Activated naive CD8-positive, alpha-beta T cell (primary cell): Measurements from ENCODE around the gene AHCY.
"Not testable (repeated sequence)": the region's sequence is repeated elsewhere in the genome, so short reads cannot be mapped to it uniquely, and the experiment has no call there.

Experiments
- H3K27ac Mint-ChIP-seq: one replicate; pipeline ENCODE4 v1.8.0; 2021; ENCODE audit warnings: mixed read lengths
- H3K27me3 Mint-ChIP-seq: one replicate; pipeline ENCODE4 v1.8.0; 2021; ENCODE audit warnings: mixed read lengths
- H3K36me3 Mint-ChIP-seq: one replicate; pipeline ENCODE4 v1.8.0; 2021; ENCODE audit warnings: mixed read lengths
- H3K4me1 Mint-ChIP-seq: one replicate; pipeline ENCODE4 v1.8.0; 2021; ENCODE audit warnings: low read depth, mixed read lengths
- H3K4me3 Mint-ChIP-seq: one replicate; pipeline ENCODE4 v1.8.0; 2021; ENCODE audit warnings: mild to moderate bottlenecking, mixed read lengths
- H3K9me3 Mint-ChIP-seq: one replicate; pipeline ENCODE4 v1.8.0; 2021; ENCODE audit warnings: low read depth, mixed read lengths

AHCY gene

GRCh38 chr20:34262488-34263288 lies 40.5 kb downstream of the AHCY start:
- no peaks in the 10 kb centered on the region for H3K4me1 Mint-ChIP-seq
- no peaks in the 10 kb centered on the region for H3K36me3 Mint-ChIP-seq
- H3K4me3 Mint-ChIP-seq, result no peak overlapping the region
- no peaks in the 10 kb centered on the region for H3K27me3 Mint-ChIP-seq
- H3K9me3 Mint-ChIP-seq, result no peaks in the 10 kb centered on the region
- no peak overlapping the region for H3K27ac Mint-ChIP-seq

- no peak overlapping the region for H3K27ac Mint-ChIP-seq
- no peaks in the 10 kb centered on the region for H3K36me3 Mint-ChIP-seq
- H3K4me3 Mint-ChIP-seq, result no peak overlapping the region
- no peaks in the 10 kb centered on the region for H3K27me3 Mint-ChIP-seq
- H3K4me1 Mint-ChIP-seq, result no peaks in the 10 kb centered on the region
- H3K9me3 Mint-ChIP-seq, result no peaks in the 10 kb centered on the region
Measured at GRCh38 chr20:34260208-34260942, 42.8 kb downstream of the AHCY start.

- no peak overlapping the region for H3K4me3 Mint-ChIP-seq
- H3K27ac Mint-ChIP-seq, result no peak overlapping the region
- no peaks in the 10 kb centered on the region for H3K36me3 Mint-ChIP-seq
- H3K27me3 Mint-ChIP-seq, result no peaks in the 10 kb centered on the region
- H3K9me3 Mint-ChIP-seq, result no peaks in the 10 kb centered on the region
- no peaks in the 10 kb centered on the region for H3K4me1 Mint-ChIP-seq
Measured at GRCh38 chr20:34256629-34257124, 46.5 kb downstream of the AHCY start.

- no peak overlapping the region for H3K4me3 Mint-ChIP-seq
Measured at GRCh38 chr20:34254979-34255378, 48.2 kb downstream of the AHCY start.

GRCh38 chr20:34252431-34253086 lies 50.6 kb downstream of the AHCY start:
- H3K27me3 Mint-ChIP-seq, H3K4me3 Mint-ChIP-seq, H3K36me3 Mint-ChIP-seq, H3K27ac Mint-ChIP-seq, H3K9me3 Mint-ChIP-seq: not testable (repeated sequence)
- peaks cover 11% of the 10 kb centered on the region for H3K4me1 Mint-ChIP-seq

More at GRCh38 chr20:34254979-34255378, 48.2 kb downstream of the AHCY start:
- H3K4me1 Mint-ChIP-seq, result no peaks in the 10 kb centered on the region
- no peaks in the 10 kb centered on the region for H3K27me3 Mint-ChIP-seq
- no peaks in the 10 kb centered on the region for H3K9me3 Mint-ChIP-seq
- H3K36me3 Mint-ChIP-seq, result no peaks in the 10 kb centered on the region
- H3K27ac Mint-ChIP-seq, result no peak overlapping the region

- H3K27ac Mint-ChIP-seq, result no peak overlapping the region
- H3K9me3 Mint-ChIP-seq, result no peaks in the 10 kb centered on the region
- H3K4me3 Mint-ChIP-seq, result no peak overlapping the region
- no peaks in the 10 kb centered on the region for H3K36me3 Mint-ChIP-seq
- H3K27me3 Mint-ChIP-seq, result no peaks in the 10 kb centered on the region
- peaks cover 11% of the 10 kb centered on the region for H3K4me1 Mint-ChIP-seq
Measured at GRCh38 chr20:34251619-34252018, 51.5 kb downstream of the AHCY start.

GRCh38 chr20:34250005-34250404 lies 53.1 kb downstream of the AHCY start:
- Mint-ChIP-seq H3K27ac (no peak overlapping the region), H3K27me3 (no peaks in the 10 kb centered on the region), H3K36me3 (no peaks in the 10 kb centered on the region), H3K4me3 (no peak overlapping the region), H3K4me1 (peaks cover 11% of the 10 kb centered on the region), H3K9me3 (no peaks in the 10 kb centered on the region)

- Mint-ChIP-seq H3K4me1 (peaks cover 11% of the 10 kb centered on the region), H3K27ac (no peak overlapping the region), H3K4me3 (no peak overlapping the region), H3K9me3 (no peaks in the 10 kb centered on the region), H3K27me3 (no peaks in the 10 kb centered on the region), H3K36me3 (no peaks in the 10 kb centered on the region)
Measured at GRCh38 chr20:34249291-34249690, 53.9 kb downstream of the AHCY start.

GRCh38 chr20:34246126-34246626 lies 57.0 kb downstream of the AHCY start:
- no peaks in the 10 kb centered on the region for H3K27me3 Mint-ChIP-seq
- no peak overlapping the region for H3K27ac Mint-ChIP-seq
- H3K4me3 Mint-ChIP-seq, result no peak overlapping the region
- peaks cover 20% of the 10 kb centered on the region for H3K4me1 Mint-ChIP-seq
- no peaks in the 10 kb centered on the region for H3K9me3 Mint-ChIP-seq
- no peaks in the 10 kb centered on the region for H3K36me3 Mint-ChIP-seq

- H3K27me3 Mint-ChIP-seq, result no peaks in the 10 kb centered on the region
- peaks cover 2% of the 10 kb centered on the region for H3K9me3 Mint-ChIP-seq
- H3K36me3 Mint-ChIP-seq, result peaks cover 1% of the 10 kb centered on the region
- H3K4me1 Mint-ChIP-seq, result peaks cover 24% of the 10 kb centered on the region
- H3K27ac Mint-ChIP-seq, result no peak overlapping the region
- H3K4me3 Mint-ChIP-seq, result no peak overlapping the region
Measured at GRCh38 chr20:34243377-34243776, 59.8 kb downstream of the AHCY start.

- Mint-ChIP-seq H3K9me3 (peaks cover 7% of the 10 kb centered on the region), H3K27me3 (no peaks in the 10 kb centered on the region), H3K4me3 (no peak overlapping the region), H3K4me1 (peaks cover 24% of the 10 kb centered on the region), H3K36me3 (peaks cover 5% of the 10 kb centered on the region), H3K27ac (no peak overlapping the region)
Measured at GRCh38 chr20:34242879-34243278, 60.3 kb downstream of the AHCY start.

GRCh38 chr20:34242015-34242414 lies 61.1 kb downstream of the AHCY start:
- H3K36me3 Mint-ChIP-seq, H3K27ac Mint-ChIP-seq, H3K27me3 Mint-ChIP-seq, H3K4me3 Mint-ChIP-seq: not testable (repeated sequence)
- Mint-ChIP-seq H3K9me3 (peaks cover 12% of the 10 kb centered on the region), H3K4me1 (peaks cover 24% of the 10 kb centered on the region)

- H3K27ac Mint-ChIP-seq, result peak within 1 kb of the TSS; percentile 24
- peaks cover 12% of the 10 kb centered on the region for H3K9me3 Mint-ChIP-seq
- peaks cover 7% of the 10 kb centered on the region for H3K36me3 Mint-ChIP-seq
- peak within 1 kb of the TSS; percentile 14 for H3K4me3 Mint-ChIP-seq
- H3K27me3 Mint-ChIP-seq, result no peaks in the 10 kb centered on the region
- peaks cover 24% of the 10 kb centered on the region for H3K4me1 Mint-ChIP-seq
Measured at GRCh38 chr20:34240693-34241615, 62.2 kb downstream of the AHCY start, which contains the start of gene ASIP. TSS of gene ASIP (plus strand) at chr20:34241423. CDS start at chr20:34260375, 18,952 bp downstream.

GRCh38 chr20:34240121-34240520 lies 63.0 kb downstream of the AHCY start:
- Mint-ChIP-seq H3K36me3 (peaks cover 7% of the 10 kb centered on the region), H3K27me3 (no peaks in the 10 kb centered on the region), H3K4me1 (peaks cover 24% of the 10 kb centered on the region), H3K9me3 (peaks cover 12% of the 10 kb centered on the region), H3K4me3 (no peak overlapping the region), H3K27ac (no peak overlapping the region)
